ENCODE results near the gene TWIST2. TPM values are rescaled to one million over a fixed set of nuclear protein-coding genes. Genes with fewer than 3 reads are reported as not detected.

TWIST2 gene
- total RNA-seq, 1 donor from 2014 or later, result 18.6 TPM

DNA sequence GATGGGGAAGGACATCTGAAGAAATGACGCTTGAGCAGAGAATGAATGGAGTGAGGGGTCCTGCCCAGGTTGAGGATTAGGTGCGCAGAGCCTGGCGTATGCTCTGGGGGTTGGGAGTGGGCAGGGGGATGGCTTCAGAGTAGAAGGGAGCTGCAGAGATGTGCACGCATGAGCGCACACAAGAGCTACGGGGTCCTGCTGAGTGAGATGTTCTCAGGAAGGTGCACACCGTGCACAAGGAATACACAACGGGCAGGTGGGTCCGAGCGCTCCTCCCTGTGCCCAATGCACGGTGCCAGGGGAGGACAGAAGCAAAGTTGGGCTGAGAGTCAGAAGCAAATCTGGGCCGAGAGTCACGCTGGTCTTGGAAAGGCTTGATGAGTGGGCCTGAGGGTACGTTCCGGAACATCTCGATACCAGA is 25.5 kb downstream of the TWIST2 start:
- peaks cover 14% of the 10 kb centered on the region for H3K27me3 Mint-ChIP-seq (ENCODE audit: low read depth)
- H3K9me3 Mint-ChIP-seq, result no peaks in the 10 kb centered on the region
- no peaks in the 10 kb centered on the region for H3K36me3 Mint-ChIP-seq

DNA sequence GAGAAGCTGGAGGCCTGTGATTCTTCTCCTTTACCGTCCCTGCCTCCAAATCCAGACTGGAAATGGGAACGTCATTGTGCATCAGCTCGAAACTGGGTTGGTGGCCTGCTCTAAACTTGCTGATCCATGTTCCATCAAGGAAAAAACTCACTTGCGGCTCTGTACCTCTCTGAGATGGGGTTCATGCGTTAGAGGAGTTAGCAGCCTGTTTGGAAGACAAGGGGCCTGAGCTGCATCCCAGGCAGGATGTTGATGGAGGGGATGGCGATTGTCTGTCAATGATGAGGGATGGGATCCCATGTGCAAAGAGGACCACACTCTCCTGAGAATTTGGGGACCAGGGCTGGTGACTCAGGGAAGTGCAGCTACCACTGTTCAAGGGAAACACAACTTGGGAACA is 26.0 kb downstream of the TWIST2 start:
- TF ChIP-seq, protein P1, sequence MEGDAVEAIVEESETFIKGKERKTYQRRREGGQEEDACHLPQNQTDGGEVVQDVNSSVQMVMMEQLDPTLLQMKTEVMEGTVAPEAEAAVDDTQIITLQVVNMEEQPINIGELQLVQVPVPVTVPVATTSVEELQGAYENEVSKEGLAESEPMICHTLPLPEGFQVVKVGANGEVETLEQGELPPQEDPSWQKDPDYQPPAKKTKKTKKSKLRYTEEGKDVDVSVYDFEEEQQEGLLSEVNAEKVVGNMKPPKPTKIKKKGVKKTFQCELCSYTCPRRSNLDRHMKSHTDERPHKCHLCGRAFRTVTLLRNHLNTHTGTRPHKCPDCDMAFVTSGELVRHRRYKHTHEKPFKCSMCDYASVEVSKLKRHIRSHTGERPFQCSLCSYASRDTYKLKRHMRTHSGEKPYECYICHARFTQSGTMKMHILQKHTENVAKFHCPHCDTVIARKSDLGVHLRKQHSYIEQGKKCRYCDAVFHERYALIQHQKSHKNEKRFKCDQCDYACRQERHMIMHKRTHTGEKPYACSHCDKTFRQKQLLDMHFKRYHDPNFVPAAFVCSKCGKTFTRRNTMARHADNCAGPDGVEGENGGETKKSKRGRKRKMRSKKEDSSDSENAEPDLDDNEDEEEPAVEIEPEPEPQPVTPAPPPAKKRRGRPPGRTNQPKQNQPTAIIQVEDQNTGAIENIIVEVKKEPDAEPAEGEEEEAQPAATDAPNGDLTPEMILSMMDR (IDR thresholded peaks at IDR 0.05; ENCODE audit: unreplicated experiment), result no peak
- Mint-ChIP-seq H3K27ac (no peak overlapping the region), H3K4me3 (no peak overlapping the region), H3K9me3 (no peaks in the 10 kb centered on the region), H3K27me3 (ENCODE audit: low read depth) (peaks cover 17% of the 10 kb centered on the region), H3K36me3 (no peaks in the 10 kb centered on the region), H3K4me1 (no peaks in the 10 kb centered on the region)
- DNase-seq (ENCODE audit: low spot score in 2 of 2, unreplicated experiment in 2 of 2), result no peak

More for the DNA sequence above, 25.5 kb downstream of the TWIST2 start:
- DNase-seq (ENCODE audit: low spot score in 2 of 2, unreplicated experiment in 2 of 2), result no peak
- Mint-ChIP-seq H3K4me1 (no peaks in the 10 kb centered on the region), H3K27ac (no peak overlapping the region), H3K4me3 (no peak overlapping the region)
- TF ChIP-seq, protein P1 (IDR thresholded peaks at IDR 0.05; ENCODE audit: unreplicated experiment), result no peak

DNA sequence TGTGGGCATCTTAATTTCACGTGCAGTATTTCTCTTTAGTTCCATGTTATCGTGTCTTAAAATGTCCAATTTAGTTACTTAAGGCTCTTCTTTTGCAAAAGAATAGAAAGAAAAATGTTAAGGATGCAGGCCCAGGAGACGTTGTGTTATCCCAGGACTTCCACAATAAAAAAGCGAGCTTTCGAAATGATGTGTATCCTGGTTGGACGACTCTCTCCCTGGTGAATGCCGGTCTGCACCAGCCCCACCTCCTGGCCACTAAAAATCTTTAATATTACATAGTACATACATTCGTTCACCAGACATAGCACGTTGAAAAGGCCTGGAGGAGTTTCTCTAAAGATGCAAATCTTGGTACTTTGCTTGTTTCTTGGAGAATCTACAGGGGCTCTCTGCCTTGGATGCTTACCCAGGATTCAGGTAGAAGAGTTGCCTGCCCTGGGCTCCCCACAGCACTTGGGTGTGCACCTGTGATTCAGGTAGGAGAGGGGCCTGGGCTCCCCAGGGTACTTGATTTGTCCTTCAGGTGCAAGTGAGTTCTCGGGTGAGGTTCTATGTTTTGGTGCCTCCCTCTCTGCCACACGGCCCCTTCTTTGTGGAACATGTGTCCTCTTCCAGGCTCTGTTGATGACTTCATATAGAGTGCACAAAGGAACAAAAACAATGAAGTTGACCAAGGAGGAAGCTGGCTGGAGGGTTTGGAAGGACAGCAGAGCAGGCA is 26.6 kb downstream of the TWIST2 start:
- Mint-ChIP-seq H3K9me3 (no peaks in the 10 kb centered on the region), H3K4me3 (no peak overlapping the region), H3K27ac (no peak overlapping the region)

DNA sequence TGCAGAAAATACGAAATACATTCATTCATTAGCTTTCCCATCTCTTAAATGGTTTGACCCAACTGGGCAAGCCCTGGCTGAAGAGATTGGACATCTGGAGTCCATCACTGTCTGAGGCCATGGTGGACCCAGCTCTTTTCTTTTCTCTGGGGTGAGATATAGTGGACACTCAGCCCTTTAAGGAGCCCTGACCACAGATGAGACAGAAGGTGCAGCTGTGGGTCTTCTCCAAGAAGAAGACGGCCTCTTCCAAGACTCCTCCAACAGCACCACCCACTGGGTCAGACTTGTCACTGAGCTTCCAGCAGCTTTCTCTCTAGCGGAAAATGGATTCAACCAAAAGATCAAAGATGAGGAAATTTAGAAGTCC is 27.2 kb downstream of the TWIST2 start:
- H3K4me3 Mint-ChIP-seq, result no peak overlapping the region
- H3K27me3 Mint-ChIP-seq (ENCODE audit: low read depth), result peaks cover 17% of the 10 kb centered on the region
- no peaks in the 10 kb centered on the region for H3K4me1 Mint-ChIP-seq
- no peaks in the 10 kb centered on the region for H3K9me3 Mint-ChIP-seq
- H3K27ac Mint-ChIP-seq, result no peak overlapping the region
- TF ChIP-seq, protein P1 (IDR thresholded peaks at IDR 0.05; ENCODE audit: unreplicated experiment), result no peak
- no peak for DNase-seq (ENCODE audit: low spot score in 2 of 2, unreplicated experiment in 2 of 2)
- no peaks in the 10 kb centered on the region for H3K36me3 Mint-ChIP-seq

More for the DNA sequence above, 26.6 kb downstream of the TWIST2 start:
- Mint-ChIP-seq H3K27me3 (ENCODE audit: low read depth) (peaks cover 17% of the 10 kb centered on the region), H3K36me3 (no peaks in the 10 kb centered on the region), H3K4me1 (no peaks in the 10 kb centered on the region)
- TF ChIP-seq, protein P1 (IDR thresholded peaks at IDR 0.05; ENCODE audit: unreplicated experiment), result no peak
- no peak for DNase-seq (ENCODE audit: low spot score in 2 of 2, unreplicated experiment in 2 of 2)

DNA sequence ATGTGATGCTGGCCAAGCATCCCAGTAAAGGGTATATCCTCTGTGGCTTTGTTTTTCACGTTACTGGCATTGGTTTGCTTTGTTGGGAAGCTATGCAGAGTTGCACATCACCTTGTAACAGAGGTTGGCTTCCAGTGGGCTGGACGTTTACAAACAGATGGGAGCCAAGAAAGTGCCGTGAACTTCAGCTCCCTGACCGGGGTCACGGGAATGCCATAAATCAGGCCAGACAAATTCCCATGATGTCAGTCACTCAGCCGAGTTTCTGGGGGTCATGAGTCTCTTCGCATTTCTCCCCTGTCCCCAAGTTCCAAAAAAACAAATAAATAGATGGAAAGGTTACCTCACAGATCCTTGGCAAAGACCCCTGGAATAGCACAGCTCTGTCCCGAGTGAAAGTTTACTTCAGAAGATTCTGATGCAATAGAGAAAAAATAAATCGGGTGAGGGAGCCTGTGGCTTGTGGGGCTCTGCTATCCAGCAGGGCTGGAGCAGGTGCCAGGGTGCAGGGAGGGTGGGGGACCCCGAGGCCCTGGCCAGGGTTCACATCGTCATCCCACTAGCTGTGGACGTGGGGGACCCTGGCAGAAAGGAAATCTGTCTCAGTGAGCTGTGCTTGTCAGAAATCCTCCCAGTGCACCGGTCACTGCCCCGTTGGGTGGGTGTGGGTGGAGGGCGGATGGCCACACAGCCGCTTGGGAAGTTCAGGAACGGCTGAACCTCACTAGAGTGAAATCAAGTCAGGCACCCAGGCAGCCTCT is 27.8 kb downstream of the TWIST2 start:
- H3K27me3 Mint-ChIP-seq (ENCODE audit: low read depth), result peaks cover 17% of the 10 kb centered on the region
- H3K27ac Mint-ChIP-seq, result no peak overlapping the region
- no peak for DNase-seq (ENCODE audit: low spot score in 2 of 2, unreplicated experiment in 2 of 2)
- H3K4me3 Mint-ChIP-seq, result no peak overlapping the region
- no peaks in the 10 kb centered on the region for H3K9me3 Mint-ChIP-seq
- no peaks in the 10 kb centered on the region for H3K4me1 Mint-ChIP-seq
- TF ChIP-seq, protein P1 (IDR thresholded peaks at IDR 0.05; ENCODE audit: unreplicated experiment), result no peak
- H3K36me3 Mint-ChIP-seq, result no peaks in the 10 kb centered on the region
